ENCODE data around the gene CALN1.
A peak's percentile ranks its signal among the peaks of the same experiment; 100 is the strongest.
"Not testable (repeated sequence)": the region's sequence is repeated elsewhere in the genome, so short reads cannot be mapped to it uniquely, and the experiment has no call there.

Gene CALN1

GRCh38 chr7:72408966-72409637 is 3.0 kb downstream of the CALN1 start:
- DNase-seq: no peak

DNA sequence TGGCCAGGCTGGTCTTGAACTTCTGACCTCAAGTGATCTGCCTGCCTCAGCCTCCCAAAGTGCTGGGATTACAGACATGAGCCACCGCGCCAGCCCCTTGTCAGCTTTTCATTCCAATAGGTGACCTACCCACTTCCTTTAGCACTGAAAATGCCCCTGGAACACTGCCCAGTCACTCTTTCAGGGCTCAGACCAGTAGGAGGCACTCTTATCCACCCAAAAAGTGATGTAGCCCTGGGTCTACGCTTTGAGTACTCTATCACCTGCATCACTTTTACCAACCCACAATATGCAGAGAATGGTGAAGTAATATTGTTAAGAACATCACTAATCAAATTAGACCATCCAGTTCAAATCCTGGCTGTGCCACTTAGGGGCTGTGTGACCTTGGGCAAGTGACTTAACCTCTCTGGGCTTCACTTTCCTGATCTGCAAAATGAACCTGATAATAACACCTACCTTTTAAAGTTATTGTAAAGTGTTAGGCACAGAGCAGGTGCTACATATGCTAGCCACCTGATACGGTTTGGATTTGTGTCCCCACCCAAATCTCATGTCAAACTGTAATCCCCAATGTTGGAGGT is 5.2 kb downstream of the CALN1 start:
- DNase-seq: no peak

DNA sequence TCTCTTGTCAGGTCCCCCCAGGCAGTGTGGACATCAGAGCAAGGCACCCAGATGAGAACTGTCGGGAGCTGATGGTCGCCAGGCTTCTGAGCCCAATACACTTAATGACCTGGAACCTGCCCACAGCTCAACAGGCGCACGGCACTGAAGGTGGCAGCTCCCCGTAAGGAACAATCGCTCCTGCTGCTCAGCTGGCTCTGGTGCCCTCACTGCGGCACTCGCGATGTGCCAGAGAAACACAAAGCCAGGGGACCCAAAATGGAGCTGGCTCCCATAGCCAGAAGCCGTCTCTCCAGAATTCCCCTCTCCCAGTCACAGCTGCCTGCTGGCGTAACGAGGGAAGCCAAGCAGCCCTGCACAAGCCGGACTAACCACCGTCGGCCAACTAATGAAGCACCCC is 6.3 kb downstream of the CALN1 start:
- no peak for DNase-seq

DNA sequence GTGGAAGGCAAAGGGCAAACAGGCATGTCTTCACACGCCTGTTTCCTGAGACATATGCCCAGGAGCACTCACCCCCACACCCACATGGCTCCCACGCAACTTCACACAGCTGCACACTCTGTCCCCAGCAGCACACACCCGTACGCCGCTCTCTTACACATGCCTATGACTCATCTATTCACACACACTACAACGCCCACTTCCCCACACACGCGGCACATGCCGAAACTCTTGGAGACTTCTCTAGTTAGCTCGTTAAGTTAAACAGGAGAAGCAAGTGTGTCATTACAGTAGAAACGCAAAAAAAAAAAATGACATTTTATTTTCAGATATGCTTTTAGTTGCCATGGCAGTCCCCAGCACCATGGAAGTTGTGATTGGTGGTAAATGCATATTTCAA is 6.7 kb downstream of the CALN1 start:
- no peak for DNase-seq

- DNase-seq: no peak
Observed at GRCh38 chr7:72404743-72405142, 7.4 kb downstream of the CALN1 start.

GRCh38 chr7:72403458-72404076 is 8.6 kb downstream of the CALN1 start:
- DNase-seq: no peak

DNA sequence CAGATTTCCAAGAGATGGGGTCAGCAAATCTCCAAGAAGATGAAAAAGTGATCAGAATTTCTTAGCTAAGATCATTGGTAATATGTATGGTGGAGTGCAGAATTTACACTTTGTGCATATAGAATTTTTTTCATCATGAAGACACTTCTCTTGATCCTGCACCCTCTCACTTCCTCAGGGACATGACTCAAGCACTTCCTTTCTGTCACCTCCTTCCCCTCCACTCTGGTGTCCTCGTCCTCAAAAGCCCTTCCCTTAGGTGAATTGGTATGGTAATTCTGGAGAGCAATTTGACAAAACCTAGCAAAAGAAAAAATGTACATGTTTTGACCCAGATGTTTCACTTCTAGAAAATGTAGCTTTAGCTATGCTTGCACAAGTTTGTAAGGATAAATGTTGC is 18.1 kb downstream of the CALN1 start:
- no peak for DNase-seq

DNA sequence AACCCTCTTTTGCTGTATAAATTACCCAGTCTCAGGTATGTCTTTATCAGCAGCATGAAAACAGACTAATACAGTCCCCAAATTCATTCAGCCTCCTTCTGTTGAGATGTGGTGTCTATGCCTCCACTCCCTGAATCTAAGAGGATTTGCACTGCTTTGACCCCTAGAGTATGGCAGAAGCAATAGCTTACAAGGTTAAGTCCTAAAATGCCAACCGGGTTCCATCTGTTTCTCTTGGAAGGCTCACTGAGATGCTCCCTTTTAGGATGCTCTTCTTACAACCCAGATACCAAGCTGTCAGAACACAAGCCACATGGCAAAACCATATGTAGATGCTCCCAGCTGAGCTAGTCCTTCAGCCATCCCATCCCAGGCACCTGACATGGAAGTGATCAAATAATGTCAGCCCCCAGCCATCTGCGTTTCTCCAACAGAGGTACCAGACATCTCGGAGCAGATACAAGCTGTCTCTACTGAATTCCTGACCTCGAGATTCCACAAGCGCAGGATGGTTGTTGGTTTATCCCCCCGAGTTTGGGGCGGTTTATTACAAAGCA is 20.2 kb downstream of the CALN1 start:
- DNase-seq: no peak

DNA sequence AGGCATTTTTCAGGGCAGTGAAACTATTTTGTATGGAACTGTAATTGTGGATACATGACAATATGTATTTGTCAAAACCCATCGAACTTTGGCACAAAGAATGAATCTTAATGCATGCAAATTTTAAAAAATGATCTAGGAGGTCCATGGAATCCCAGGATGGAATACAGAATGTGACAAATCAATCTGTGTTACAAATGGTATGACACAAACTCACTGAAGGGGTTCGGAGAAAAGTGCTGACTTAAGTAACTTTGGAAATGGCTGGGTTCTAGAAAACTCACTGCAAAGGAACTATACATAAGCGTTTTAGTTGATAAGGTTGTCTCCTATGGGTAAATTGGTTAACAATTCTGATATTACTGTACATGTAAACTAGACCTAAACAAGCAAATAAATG is 26.0 kb downstream of the CALN1 start:
- no peak for DNase-seq

- no peak for DNase-seq
Observed at GRCh38 chr7:72362246-72362645, 49.9 kb downstream of the CALN1 start.

GRCh38 chr7:72345208-72345727 is 66.9 kb downstream of the CALN1 start:
- DNase-seq: no peak

DNA sequence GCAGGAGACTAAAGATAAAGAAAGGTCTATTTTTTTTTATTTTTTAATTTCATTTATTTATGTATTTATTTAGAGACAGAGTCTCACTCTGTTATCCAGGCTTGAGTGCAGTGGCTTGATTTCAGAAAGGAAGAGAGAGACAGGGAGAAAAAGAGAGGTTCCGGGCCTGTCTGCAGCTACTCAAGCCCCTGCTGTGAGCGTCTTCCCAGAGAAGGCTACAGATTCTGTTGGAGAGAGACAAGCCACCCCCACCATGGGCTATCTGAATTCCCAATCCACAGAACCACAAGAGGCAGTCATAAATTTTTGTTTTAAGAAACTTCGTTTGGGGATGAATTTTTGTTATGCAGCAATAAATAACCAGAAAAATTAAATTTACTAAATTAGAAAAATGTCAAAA is 68.1 kb downstream of the CALN1 start:
- no peak for DNase-seq

DNA sequence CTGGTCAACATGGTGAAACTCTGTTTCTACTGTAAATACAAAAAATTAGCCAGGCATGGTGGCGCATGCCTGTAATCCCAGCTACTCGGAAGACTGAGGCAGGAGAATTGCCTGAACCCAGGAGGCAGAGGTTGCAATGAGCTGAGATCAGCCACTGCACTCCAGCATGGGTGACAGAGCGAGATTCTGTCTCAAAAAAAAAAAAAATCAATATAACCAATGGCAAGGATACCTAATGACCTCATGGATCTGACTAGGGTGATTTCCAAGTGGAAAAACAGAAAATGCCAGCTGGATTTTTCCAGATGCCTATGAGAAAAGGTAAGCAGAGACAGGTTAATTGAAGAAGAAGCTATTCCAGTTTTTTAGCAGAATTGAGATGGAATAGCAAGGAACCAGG is 68.8 kb downstream of the CALN1 start:
- not testable (repeated sequence) for DNase-seq

- DNase-seq: no peak
Observed at GRCh38 chr7:72337390-72338167, 74.6 kb downstream of the CALN1 start.

- DNase-seq: peak; percentile 39
Observed at GRCh38 chr7:72336632-72337389, 75.3 kb downstream of the CALN1 start.

- no peak for DNase-seq
Observed at GRCh38 chr7:72336382-72336631, 75.8 kb downstream of the CALN1 start.

GRCh38 chr7:72335561-72336381 is 76.4 kb downstream of the CALN1 start:
- no peak for DNase-seq

GRCh38 chr7:72334698-72335097 is 77.4 kb downstream of the CALN1 start:
- no peak for DNase-seq

DNA sequence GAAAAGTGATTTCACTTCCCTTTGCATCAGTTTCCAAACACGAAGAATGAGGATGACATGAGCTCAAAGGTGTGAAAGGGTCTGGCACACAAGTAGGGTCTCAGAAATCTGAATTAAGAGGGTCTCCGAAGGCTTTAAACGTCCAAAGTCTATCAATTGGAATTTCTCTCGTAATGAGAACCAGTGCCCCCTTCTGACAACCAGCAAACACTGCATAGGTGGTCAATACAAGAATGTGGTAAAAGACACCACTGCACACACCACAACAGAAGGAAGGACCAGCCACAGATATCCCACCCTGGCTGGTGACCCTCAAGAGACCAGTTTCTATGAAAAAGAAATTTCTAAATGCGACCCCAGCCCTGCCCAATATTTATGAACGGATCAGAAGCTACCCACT is 78.1 kb downstream of the CALN1 start:
- no peak for DNase-seq

- no peak for DNase-seq
Observed at GRCh38 chr7:72326811-72327210, 85.3 kb downstream of the CALN1 start.

GRCh38 chr7:72326365-72326764 is 85.8 kb downstream of the CALN1 start:
- DNase-seq: no peak

GRCh38 chr7:72325561-72325960 is 86.6 kb downstream of the CALN1 start:
- no peak for DNase-seq

Data from right hindlimb (tissue), 1 donor.